HEK293 (cell line): ENCODE data around the gene MACROH2A2.

Experiments used
- CTCF ChIA-PET: fragments of 350-600 bp; formaldehyde crosslinking; extraction: SDS; loops from one replicate; lab custom pipeline; 2021; ENCODE audit warnings: antibody characterized with exemption; lab: Yijun Ruan, JAX
- POLR2A ChIA-PET: fragments of 300-600 bp; formaldehyde crosslinking; extraction: SDS; loops from one replicate; lab custom pipeline; 2020; ENCODE audit warnings: antibody characterized with exemption, inconsistent platforms; lab: Yijun Ruan, JAX
- H3K27ac ChIP-seq: fragments of 200-500 bp; sonication (Bioruptor generic); 2 replicates; pipeline ENCODE4 v1.5.1; 2014; ENCODE audit warnings: low read depth, low read length, control low read depth, inconsistent platforms; ENCODE audit errors: extremely low read depth
- H3K36me3 ChIP-seq, 2 experiments: fragments of 200-500 bp in 1 of 2; sonication (Bioruptor generic) in 1 of 2; 1 replicate in 1 of 2; 2 replicates in 1 of 2; pipeline ENCODE4 v1.5.1; 2014 to 2017; ENCODE audit warnings: inconsistent platforms in 2 of 2, low read length in 2 of 2; ENCODE audit not compliant: control insufficient read depth in 2 of 2, insufficient read depth in 1 of 2
- H3K4me1 ChIP-seq: fragments of 200-500 bp; sonication (Bioruptor generic); 2 replicates; pipeline ENCODE4 v1.5.1; 2014; ENCODE audit warnings: mild to moderate bottlenecking, low read length, inconsistent platforms; ENCODE audit not compliant: control insufficient read depth, insufficient read depth
- H3K4me3 ChIP-seq: 2 replicates; pipeline ENCODE4 v1.5.1; 2011; ENCODE audit warnings: low read depth, mild to moderate bottlenecking, control low read depth, low read length, moderate library complexity
- H3K9me3 ChIP-seq: fragments of 200-500 bp; sonication (Bioruptor generic); 2 replicates; pipeline ENCODE4 v1.5.1; 2014; ENCODE audit warnings: low read depth, low read length, inconsistent platforms; ENCODE audit not compliant: control insufficient read depth, insufficient read depth
- EGR2 ChIP-seq: fragments of 450-650 bp; formaldehyde crosslinking; IDR thresholded peaks from 2 replicates; pipeline ENCODE4 v1.5.1; 2016; ENCODE audit warnings: low read depth, missing biosample characterization, missing genetic modification characterization
- GFI1B ChIP-seq: fragments of 450-650 bp; formaldehyde crosslinking; IDR thresholded peaks from 2 replicates; pipeline ENCODE4 v1.5.1; 2016; ENCODE audit warnings: missing biosample characterization, missing genetic modification characterization
- MYNN ChIP-seq: fragments of 450-650 bp; formaldehyde crosslinking; IDR thresholded peaks from 2 replicates; pipeline ENCODE4 v1.5.1; 2016; ENCODE audit warnings: missing biosample characterization, missing genetic modification characterization, borderline replicate concordance
- YY1 ChIP-seq: fragments of 450-650 bp; formaldehyde crosslinking; IDR thresholded peaks from 2 replicates; pipeline ENCODE4 v1.5.1; 2018; ENCODE audit warnings: missing biosample characterization, missing genetic modification characterization
- ZBTB20 ChIP-seq: fragments of 450-650 bp; formaldehyde crosslinking; IDR thresholded peaks from 2 replicates; pipeline ENCODE4 v1.5.1; 2016; ENCODE audit warnings: missing biosample characterization, missing genetic modification characterization
- ZBTB8A ChIP-seq: fragments of 450-650 bp; formaldehyde crosslinking; IDR thresholded peaks from 2 replicates; pipeline ENCODE4 v1.5.1; 2016; ENCODE audit warnings: missing biosample characterization, missing genetic modification characterization
- ZIC2 ChIP-seq: fragments of 450-650 bp; formaldehyde crosslinking; IDR thresholded peaks from 2 replicates; pipeline ENCODE4 v1.5.1; 2016; ENCODE audit warnings: missing biosample characterization, missing genetic modification characterization
- ZNF138 ChIP-seq: fragments of 450-650 bp; formaldehyde crosslinking; IDR thresholded peaks from 2 replicates; pipeline ENCODE4 v1.5.1; 2016; ENCODE audit warnings: missing biosample characterization, missing genetic modification characterization, borderline replicate concordance
- ZNF140 ChIP-seq: fragments of 450-650 bp; formaldehyde crosslinking; IDR thresholded peaks from 2 replicates; pipeline ENCODE4 v1.5.1; 2016; ENCODE audit warnings: missing biosample characterization, missing genetic modification characterization
- ZNF155 ChIP-seq: fragments of 450-650 bp; formaldehyde crosslinking; IDR thresholded peaks from 2 replicates; pipeline ENCODE4 v1.5.1; 2016; ENCODE audit warnings: missing biosample characterization, missing genetic modification characterization
- ZNF2 ChIP-seq: fragments of 450-650 bp; formaldehyde crosslinking; IDR thresholded peaks from 2 replicates; pipeline ENCODE4 v1.5.1; 2016; ENCODE audit warnings: missing biosample characterization, missing genetic modification characterization
- ZNF202 ChIP-seq: fragments of 450-650 bp; formaldehyde crosslinking; IDR thresholded peaks from 2 replicates; pipeline ENCODE4 v1.5.1; 2016; ENCODE audit warnings: missing biosample characterization, missing genetic modification characterization, borderline replicate concordance
- ZNF239 ChIP-seq: fragments of 450-650 bp; formaldehyde crosslinking; IDR thresholded peaks from 2 replicates; pipeline ENCODE4 v1.5.1; 2016; ENCODE audit warnings: missing biosample characterization, missing genetic modification characterization
- ZNF416 ChIP-seq: fragments of 450-650 bp; formaldehyde crosslinking; IDR thresholded peaks from 2 replicates; pipeline ENCODE4 v1.5.1; 2016; ENCODE audit warnings: missing biosample characterization, missing genetic modification characterization
- ZNF433 ChIP-seq: fragments of 450-650 bp; formaldehyde crosslinking; IDR thresholded peaks from 2 replicates; pipeline ENCODE4 v1.5.1; 2016; ENCODE audit warnings: missing biosample characterization, missing genetic modification characterization, low read depth
- ZNF596 ChIP-seq: fragments of 450-650 bp; IDR thresholded peaks from 2 replicates; pipeline ENCODE4 v1.5.0; 2018; ENCODE audit warnings: missing biosample characterization, mild to moderate bottlenecking, missing genetic modification characterization, moderate library complexity
- ZNF600 ChIP-seq: fragments of 450-650 bp; formaldehyde crosslinking; IDR thresholded peaks from 2 replicates; pipeline ENCODE4 v1.5.1; 2016; ENCODE audit warnings: missing biosample characterization, missing genetic modification characterization
- ZNF654 ChIP-seq: fragments of 450-650 bp; formaldehyde crosslinking; IDR thresholded peaks from 2 replicates; pipeline ENCODE4 v1.5.1; 2016; ENCODE audit warnings: low read depth, missing biosample characterization, missing genetic modification characterization
- ZNF692 ChIP-seq: fragments of 450-650 bp; formaldehyde crosslinking; IDR thresholded peaks from 2 replicates; pipeline ENCODE4 v1.5.1; 2016; ENCODE audit warnings: missing biosample characterization, missing genetic modification characterization
- ZNF777 ChIP-seq: fragments of 450-650 bp; formaldehyde crosslinking; IDR thresholded peaks from 2 replicates; pipeline ENCODE4 v1.5.1; 2017; ENCODE audit warnings: missing biosample characterization, missing genetic modification characterization, borderline replicate concordance
- ZNF785 ChIP-seq: fragments of 450-650 bp; formaldehyde crosslinking; IDR thresholded peaks from 2 replicates; pipeline ENCODE4 v1.5.1; 2016; ENCODE audit warnings: missing biosample characterization, missing genetic modification characterization
- ZNF830 ChIP-seq: fragments of 450-650 bp; IDR thresholded peaks from 2 replicates; pipeline ENCODE4 v1.5.0; 2018; ENCODE audit warnings: missing biosample characterization, missing genetic modification characterization, low read depth, mild to moderate bottlenecking, moderate library complexity
- TF ChIP-seq, protein P1 (sequence below): fragments of 450-650 bp; formaldehyde crosslinking; IDR thresholded peaks from 2 replicates; pipeline ENCODE4 v1.5.1; 2016; ENCODE audit warnings: missing biosample characterization, missing genetic modification characterization
- TF ChIP-seq, protein P2 (sequence below): fragments of 450-650 bp; formaldehyde crosslinking; IDR thresholded peaks from 2 replicates; pipeline ENCODE4 v1.5.1; 2016; ENCODE audit warnings: missing biosample characterization, missing genetic modification characterization

Gene MACROH2A2

DNA sequence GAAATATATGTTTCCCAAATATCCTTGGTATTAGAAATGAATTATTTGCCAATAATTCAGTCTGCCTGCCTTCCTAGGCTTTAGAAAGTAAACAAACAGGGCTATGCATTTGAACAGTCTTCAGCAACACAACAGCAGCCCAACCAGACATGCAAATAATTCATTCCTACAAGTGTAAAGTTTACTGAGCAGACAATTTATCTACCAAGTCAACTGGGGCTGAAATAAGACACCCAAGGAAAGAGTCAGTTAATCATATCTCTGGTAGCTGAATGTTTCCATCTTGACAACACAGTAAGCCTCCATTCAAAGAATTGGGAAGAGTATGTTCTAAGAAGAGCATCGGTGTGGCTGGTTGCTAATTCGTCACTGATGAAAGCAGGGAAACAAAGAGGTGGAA is 41.6 kb downstream of the MACROH2A2 start (continued):
- TF ChIP-seq ZNF416, result no peak
- TF ChIP-seq ZNF777 (tag by site-specific recombination), result no peak
- no peak for TF ChIP-seq ZNF433 (tag by site-specific recombination)
- TF ChIP-seq ZNF202, result no peak
- no peak for TF ChIP-seq ZNF140 (tag by site-specific recombination)
- no peak for TF ChIP-seq ZNF138

- Histone ChIP-seq H3K4me3 (no peak overlapping the region), H3K27ac (no peak overlapping the region), H3K36me3 (peaks cover 6 to 81% of the 10 kb centered on the region in 2 experiments), H3K9me3 (no peaks in the 10 kb centered on the region), H3K4me1 (no peaks in the 10 kb centered on the region)
- TF ChIP-seq ZNF155 (tag by site-specific recombination) (no peak), ZNF2 (tag by site-specific recombination) (no peak), ZNF785 (no peak), ZNF654 (no peak), ZNF596 (no peak)
- TF ChIP-seq, protein P1, sequence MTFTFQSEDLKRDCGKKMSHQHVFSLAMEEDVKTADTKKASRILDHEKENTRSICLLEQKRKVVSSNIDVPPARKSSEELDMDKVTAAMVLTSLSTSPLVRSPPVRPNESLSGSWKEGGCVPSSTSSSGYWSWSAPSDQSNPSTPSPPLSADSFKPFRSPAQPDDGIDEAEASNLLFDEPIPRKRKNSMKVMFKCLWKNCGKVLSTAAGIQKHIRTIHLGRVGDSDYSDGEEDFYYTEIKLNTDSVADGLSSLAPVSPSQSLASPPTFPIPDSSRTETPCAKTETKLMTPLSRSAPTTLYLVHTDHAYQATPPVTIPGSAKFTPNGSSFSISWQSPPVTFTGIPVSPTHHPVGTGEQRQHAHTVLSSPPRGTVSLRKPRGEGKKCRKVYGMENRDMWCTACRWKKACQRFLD (tag by site-specific recombination), result no peak
- TF ChIP-seq, protein P2, sequence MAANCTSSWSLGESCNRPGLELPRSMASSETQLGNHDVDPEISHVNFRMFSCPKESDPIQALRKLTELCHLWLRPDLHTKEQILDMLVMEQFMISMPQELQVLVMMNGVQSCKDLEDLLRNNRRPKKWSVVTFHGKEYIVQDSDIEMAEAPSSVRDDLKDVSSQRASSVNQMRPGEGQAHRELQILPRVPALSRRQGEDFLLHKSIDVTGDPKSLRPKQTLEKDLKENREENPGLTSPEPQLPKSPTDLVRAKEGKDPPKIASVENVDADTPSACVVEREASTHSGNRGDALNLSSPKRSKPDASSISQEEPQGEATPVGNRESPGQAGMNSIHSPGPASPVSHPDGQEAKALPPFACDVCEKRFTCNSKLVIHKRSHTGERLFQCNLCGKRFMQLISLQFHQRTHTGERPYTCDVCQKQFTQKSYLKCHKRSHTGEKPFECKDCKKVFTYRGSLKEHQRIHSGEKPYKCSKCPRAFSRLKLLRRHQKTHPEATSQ (tag by site-specific recombination), result no peak
- ChIA-PET POLR2A (no interaction called here), CTCF (interaction anchor here (1.1 to 2.7 kb wide), 3 partner anchors 17 to 50 kb away, joined by 3 to 17 read pairs (median 3); partner anchors contain the start of gene TYSND1)
Measured at GRCh38 chr10:70096016-70096704, 43.5 kb downstream of the MACROH2A2 start.

DNA sequence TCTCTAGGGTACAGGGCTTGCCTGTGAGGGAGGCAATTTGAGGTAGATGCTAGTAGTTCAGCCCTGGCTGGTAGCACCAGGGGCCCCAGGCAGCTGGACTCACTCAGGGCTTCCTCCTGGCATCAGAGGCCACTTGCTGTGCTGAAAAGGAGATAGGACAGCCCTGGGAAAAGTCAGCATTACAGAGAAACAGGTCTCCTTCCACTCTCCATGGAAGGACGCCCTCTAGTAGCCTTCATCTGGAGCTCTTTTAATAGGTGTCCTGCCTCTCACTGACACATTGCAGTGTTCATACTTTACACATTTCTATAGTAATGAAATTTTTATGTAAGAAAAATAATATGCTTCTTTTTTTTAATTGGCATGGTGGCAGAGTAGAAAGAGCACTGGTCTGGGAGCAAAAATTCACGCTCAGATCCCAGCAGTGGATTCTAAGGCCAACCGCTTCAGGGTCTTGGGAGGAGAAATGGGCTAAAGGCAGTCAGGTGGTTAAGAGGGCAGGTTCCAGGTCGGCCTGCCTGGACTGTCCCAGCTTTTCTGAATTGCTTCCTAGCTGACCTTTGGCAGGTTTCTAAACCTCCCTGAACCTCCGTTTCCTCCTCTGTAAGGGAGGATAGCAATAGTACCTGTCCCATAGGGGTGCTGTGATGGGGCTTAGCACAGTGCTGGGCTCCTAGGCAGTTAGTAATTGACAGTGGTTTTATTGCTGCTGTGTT is 44.2 kb downstream of the MACROH2A2 start:
- Histone ChIP-seq H3K4me1 (no peaks in the 10 kb centered on the region), H3K27ac (no peak overlapping the region), H3K9me3 (no peaks in the 10 kb centered on the region), H3K4me3 (no peak overlapping the region), H3K36me3 (peaks cover 6 to 85% of the 10 kb centered on the region in 2 experiments)
- CTCF ChIA-PET, result interaction anchor here (1.2 to 2.7 kb wide), 2 partner anchors 19 to 50 kb away, joined by 3 to 17 read pairs; partner anchors contain the start of gene TYSND1
- TF ChIP-seq GFI1B (tag by site-specific recombination) (no peak), ZIC2 (tag by site-specific recombination) (peak; percentile 40; the same call in 1 of the 2 replicates)
- POLR2A ChIA-PET, result no interaction called here

DNA sequence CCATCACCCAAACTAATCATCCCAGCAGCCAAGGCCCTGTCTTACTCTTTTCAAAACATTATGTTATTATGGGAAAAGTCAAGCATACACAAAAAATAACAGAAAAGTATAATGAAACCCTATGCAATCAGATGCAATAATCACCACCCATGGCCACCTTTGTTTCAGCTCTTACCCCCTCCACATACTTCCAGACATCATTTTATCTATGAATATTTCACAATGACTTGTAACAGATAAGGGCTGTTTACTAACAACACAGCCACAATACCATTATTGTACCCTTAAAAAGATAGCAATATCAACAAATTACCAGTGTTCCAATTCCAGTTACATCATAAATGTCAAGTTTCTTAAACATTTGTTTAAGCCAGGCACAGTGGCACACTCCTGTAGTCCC is 44.8 kb downstream of the MACROH2A2 start:
- CTCF ChIA-PET, result no interaction called here
- Histone ChIP-seq H3K36me3 (peaks cover 6 to 82% of the 10 kb centered on the region in 2 experiments), H3K9me3 (no peaks in the 10 kb centered on the region), H3K4me1 (no peaks in the 10 kb centered on the region), H3K27ac (no peak overlapping the region), H3K4me3 (no peak overlapping the region)
- POLR2A ChIA-PET, result interaction anchor here (0.5 kb wide), 1 partner anchor 9 kb away, joined by 3 read pairs; no protein-coding TSS in a partner anchor
- TF ChIP-seq, protein P2 (tag by site-specific recombination), result no peak
- no peak for TF ChIP-seq EGR2 (tag by site-specific recombination)
- no peak for TF ChIP-seq ZNF830 (tag by site-specific recombination)
- no peak for TF ChIP-seq ZIC2 (tag by site-specific recombination)
- no peak for TF ChIP-seq YY1 (tag by site-specific recombination)
- TF ChIP-seq MYNN (tag by site-specific recombination), result no peak
- TF ChIP-seq ZNF239, result no peak
- TF ChIP-seq ZNF600 (tag by site-specific recombination), result no peak
- TF ChIP-seq ZBTB8A, result no peak
- TF ChIP-seq ZBTB20 (tag by site-specific recombination), result no peak
- TF ChIP-seq ZNF692 (tag by site-specific recombination), result no peak
